Hippocampal formation (tissue), 2 donors: ENCODE measurements around the gene MESP1.
A peak's percentile ranks its signal among the peaks of the same experiment; 100 is the strongest.
"Not testable (repeated sequence)": the region's sequence is repeated elsewhere in the genome, so short reads cannot be mapped to it uniquely, and the experiment has no call there.

Source experiments
- DNase-seq, 2 donors: peaks; one replicate each; lab custom pipeline; 2025; lab: John Stamatoyannopoulos, UW

MESP1 gene

GRCh38 chr15:89750560-89751542, at the start of gene MESP1:
Gene MESP1, minus strand, starts transcription at chr15:89751249. Its CDS starts 18 bp downstream, at chr15:89751231.
- DNase-seq = peak; percentile 82 to 89

- no peak for DNase-seq
Observed at GRCh38 chr15:89799918-89800498, 49.0 kb upstream of the MESP1 start.

GRCh38 chr15:89799011-89799911, 48.2 kb upstream of the MESP1 start:
- no peak for DNase-seq

- DNase-seq = no peak
Observed at GRCh38 chr15:89797678-89798201, 46.7 kb upstream of the MESP1 start.

GRCh38 chr15:89795996-89796395, 44.9 kb upstream of the MESP1 start:
- DNase-seq = no peak

GRCh38 chr15:89794627-89795241, 43.7 kb upstream of the MESP1 start:
- DNase-seq = no peak

- DNase-seq = no peak
Observed at GRCh38 chr15:89792106-89792805, 41.2 kb upstream of the MESP1 start.

GRCh38 chr15:89790661-89791060, 39.6 kb upstream of the MESP1 start:
- DNase-seq = no peak

- no peak for DNase-seq
Observed at GRCh38 chr15:89790206-89790605, 39.2 kb upstream of the MESP1 start.

- DNase-seq = not testable (repeated sequence)
Observed at GRCh38 chr15:89788585-89788984, 37.5 kb upstream of the MESP1 start.

GRCh38 chr15:89787944-89788343, 36.9 kb upstream of the MESP1 start:
- no peak for DNase-seq

- no peak for DNase-seq
Observed at GRCh38 chr15:89785774-89786140, 34.7 kb upstream of the MESP1 start.

GRCh38 chr15:89785064-89785773, 34.2 kb upstream of the MESP1 start:
- DNase-seq = no peak

- no peak for DNase-seq
Observed at GRCh38 chr15:89784686-89784960, 33.6 kb upstream of the MESP1 start.

GRCh38 chr15:89783861-89784685, 33.0 kb upstream of the MESP1 start:
- DNase-seq = no peak

GRCh38 chr15:89783111-89783860, 32.2 kb upstream of the MESP1 start:
- no peak for DNase-seq

GRCh38 chr15:89782619-89782950, 31.5 kb upstream of the MESP1 start:
- DNase-seq = not testable (repeated sequence)

- no peak for DNase-seq
Observed at GRCh38 chr15:89781891-89782618, 31.0 kb upstream of the MESP1 start.
